ENCODE results near the gene BCL2L15. TPM values are rescaled to one million over a fixed set of nuclear protein-coding genes. Genes with fewer than 3 reads are reported as not detected.

The BCL2L15 gene
- 1 to 10 TPM; 1.2 to 5.8 (median 1.7) TPM for total RNA-seq
- 3.5 TPM for total RNA-seq (2013)
- total RNA-seq = 0.53 to 3.4 (median 1.7) reads per million in 29 experiments

GRCh38 chr1:113887402-113888175, at the start of gene BCL2L15:
Gene BCL2L15, minus strand, starts transcription at chr1:113887581. Its CDS starts 206 bp downstream, at chr1:113887375.
- no peaks in the 10 kb centered on the region for H3K9me3 ChIP-seq
- 75% methylated on average over 1 of the region's 6 CpGs for WGBS (ENCODE audit: insufficient coverage)

GRCh38 chr1:113937146-113937545, 49.8 kb upstream of the BCL2L15 start:
- no peak overlapping the region for H3K27ac ChIP-seq (ENCODE audit: low read length)

More at GRCh38 chr1:113887402-113888175, at the start of gene BCL2L15:
- Mint-ChIP-seq H3K9me3 (no peaks in the 10 kb centered on the region), H3K4me1 (peaks cover 16 to 37% (median 21%) of the 10 kb centered on the region in 3 donors), H3K27me3 (no peaks in the 10 kb centered on the region), H3K36me3 (peaks cover 6% of the 10 kb centered on the region), H3K27ac (peak within 1 kb of the TSS; percentile 44 to 76), H3K4me3 (peak within 1 kb of the TSS in 1 of 3 donors; percentile 74)
- Histone ChIP-seq H3K27me3 (replicated peaks in 1 of 2; ENCODE audit: control insufficient read depth in 2 of 2, extremely low read depth in 1 of 2, insufficient read depth in 2 of 2, low read length in 1 of 2) (no peaks in the 10 kb centered on the region), H3K27ac (ENCODE audit: low read length) (no peak within 1 kb of the TSS), H3K36me3 (ENCODE audit: control insufficient read depth in 2 of 2, extremely low read depth in 1 of 2, insufficient read depth in 1 of 2, low read length in 1 of 2) (peaks cover 0 to 6% of the 10 kb centered on the region in 2 donors), H3K4me1 (ENCODE audit: control insufficient read depth in 1 of 2, extremely low read depth in 1 of 2, insufficient read depth in 2 of 2, low read length in 2 of 2) (peaks cover 2 to 6% of the 10 kb centered on the region in 2 experiments), H3K4me3 (ENCODE audit: control insufficient read depth in 1 of 2, extremely low read depth in 1 of 2, low read length in 1 of 2) (no peak within 1 kb of the TSS)
- ChIA-PET POLR2A (no interaction called here), CTCF (no interaction called here)
- DNase-seq (no peak), ATAC-seq (replicated peaks in 1 of 4) (peak in 1 of 4 experiments; percentile 33)

GRCh38 chr1:113935970-113936369, 48.6 kb upstream of the BCL2L15 start:
- Histone ChIP-seq H3K27ac (ENCODE audit: low read length) (peak overlapping the region; percentile 54), H3K27me3 (replicated peaks in 1 of 2; ENCODE audit: control insufficient read depth in 2 of 2, extremely low read depth in 1 of 2, insufficient read depth in 2 of 2, low read length in 1 of 2) (no peaks in the 10 kb centered on the region), H3K9me3 (no peaks in the 10 kb centered on the region), H3K4me1 (ENCODE audit: control insufficient read depth in 1 of 2, extremely low read depth in 1 of 2, insufficient read depth in 2 of 2, low read length in 2 of 2) (peaks cover 59 to 74% of the 10 kb centered on the region in 2 experiments), H3K36me3 (ENCODE audit: control insufficient read depth in 2 of 2, extremely low read depth in 1 of 2, insufficient read depth in 1 of 2, low read length in 1 of 2) (peaks cover under 1 to 2% of the 10 kb centered on the region in 2 donors), H3K4me3 (ENCODE audit: control insufficient read depth in 1 of 2, extremely low read depth in 1 of 2, low read length in 1 of 2) (no peak overlapping the region)
- CTCF ChIA-PET = interaction anchor here in 1 of 2 donors (0.7 to 2.1 kb wide), 2 partner anchors 11 to 68 kb away, joined by 3 to 9 read pairs; no protein-coding TSS in a partner anchor
- peak in 2 of 35 experiments; percentile 16 to 40 for DNase-seq
- Mint-ChIP-seq H3K4me1 (peaks cover 93 to 95% (median 95%) of the 10 kb centered on the region in 3 donors), H3K27ac (peak overlapping the region; percentile 72 to 76), H3K27me3 (no peaks in the 10 kb centered on the region), H3K9me3 (no peaks in the 10 kb centered on the region), H3K36me3 (peaks cover 30% of the 10 kb centered on the region), H3K4me3 (peak overlapping the region in 1 of 3 donors; percentile 27)
- ATAC-seq (replicated peaks in 1 of 4) = no peak
- WGBS (ENCODE audit: insufficient coverage) = no CpG with 5 or more reads among the region's 1 CpG
- POLR2A ChIA-PET = interaction anchor here (1.0 to 9.2 kb wide), 3 partner anchors 10 to 100 kb away, joined by 3 to 221 read pairs (median 20); no protein-coding TSS in a partner anchor

More at GRCh38 chr1:113937146-113937545, 49.8 kb upstream of the BCL2L15 start:
- Mint-ChIP-seq H3K27ac (peak overlapping the region; percentile 88 to 90), H3K4me1 (peaks cover 88 to 92% (median 90%) of the 10 kb centered on the region in 3 donors), H3K9me3 (no peaks in the 10 kb centered on the region), H3K4me3 (peak overlapping the region; percentile 39 to 90 (median 53)), H3K36me3 (peaks cover 35% of the 10 kb centered on the region), H3K27me3 (no peaks in the 10 kb centered on the region)
- Histone ChIP-seq H3K27me3 (replicated peaks in 1 of 2; ENCODE audit: control insufficient read depth in 2 of 2, extremely low read depth in 1 of 2, insufficient read depth in 2 of 2, low read length in 1 of 2) (no peaks in the 10 kb centered on the region), H3K9me3 (no peaks in the 10 kb centered on the region), H3K4me3 (ENCODE audit: control insufficient read depth in 1 of 2, extremely low read depth in 1 of 2, low read length in 1 of 2) (no peak overlapping the region), H3K36me3 (ENCODE audit: control insufficient read depth in 2 of 2, extremely low read depth in 1 of 2, insufficient read depth in 1 of 2, low read length in 1 of 2) (peaks cover 4 to 10% of the 10 kb centered on the region in 2 donors), H3K4me1 (ENCODE audit: control insufficient read depth in 1 of 2, extremely low read depth in 1 of 2, insufficient read depth in 2 of 2, low read length in 2 of 2) (peaks cover 65 to 73% of the 10 kb centered on the region in 2 experiments)
- ChIA-PET POLR2A (interaction anchor here (0.8 to 9.2 kb wide), 2 partner anchors 10 to 68 kb away, joined by 3 to 221 read pairs; no protein-coding TSS in a partner anchor), CTCF (interaction anchor here in 1 of 2 donors (0.6 to 1.4 kb wide), 3 partner anchors 9 to 26 kb away, joined by 3 to 6 read pairs (median 3); no protein-coding TSS in a partner anchor)
- DNase-seq (peak in 1 of 35 experiments; percentile 33), ATAC-seq (replicated peaks in 1 of 4) (peak in 3 of 4 experiments; percentile 24 to 39 (median 24))
- no CpG with 5 or more reads among the region's 1 CpG for WGBS (ENCODE audit: insufficient coverage)

- H3K4me3 Mint-ChIP-seq = peak overlapping the region in 1 of 3 donors; percentile 27
- peak overlapping the region; percentile 72 to 76 for H3K27ac Mint-ChIP-seq
- no peak overlapping the region for H3K4me3 ChIP-seq (ENCODE audit: control insufficient read depth in 1 of 2, extremely low read depth in 1 of 2, low read length in 1 of 2)
- ATAC-seq (replicated peaks in 1 of 4) (no peak), DNase-seq (no peak)
- POLR2A ChIA-PET = interaction anchor here (0.6 to 9.2 kb wide), 14 partner anchors 8 to 1581 kb away, joined by 3 to 221 read pairs (median 7); no protein-coding TSS in a partner anchor
- H3K27ac ChIP-seq (ENCODE audit: low read length) = peak overlapping the region; percentile 54
- H3K4me1 Mint-ChIP-seq = peaks cover 93 to 95% (median 94%) of the 10 kb centered on the region in 3 donors
- 88% methylated on average over 1 of the region's 1 CpG for WGBS (ENCODE audit: insufficient coverage)
- H3K4me1 ChIP-seq (ENCODE audit: control insufficient read depth in 1 of 2, extremely low read depth in 1 of 2, insufficient read depth in 2 of 2, low read length in 2 of 2) = peaks cover 57 to 70% of the 10 kb centered on the region in 2 experiments
- CTCF ChIA-PET = interaction anchor here (0.6 to 2.1 kb wide), 7 partner anchors 9 to 1227 kb away, joined by 3 to 9 read pairs (median 3); no protein-coding TSS in a partner anchor
- no peaks in the 10 kb centered on the region for H3K9me3 ChIP-seq
- H3K9me3 Mint-ChIP-seq = no peaks in the 10 kb centered on the region
- no peaks in the 10 kb centered on the region for H3K27me3 Mint-ChIP-seq
- no peaks in the 10 kb centered on the region for H3K36me3 ChIP-seq (ENCODE audit: control insufficient read depth in 2 of 2, extremely low read depth in 1 of 2, insufficient read depth in 1 of 2, low read length in 1 of 2)
- peaks cover 22% of the 10 kb centered on the region for H3K36me3 Mint-ChIP-seq
- H3K27me3 ChIP-seq (replicated peaks in 1 of 2; ENCODE audit: control insufficient read depth in 2 of 2, extremely low read depth in 1 of 2, insufficient read depth in 2 of 2, low read length in 1 of 2) = no peaks in the 10 kb centered on the region
Measured at GRCh38 chr1:113935176-113935575, 47.8 kb upstream of the BCL2L15 start.

GRCh38 chr1:113934511-113935055, 47.2 kb upstream of the BCL2L15 start:
- H3K36me3 Mint-ChIP-seq = peaks cover 22% of the 10 kb centered on the region
- DNase-seq = no peak
- POLR2A ChIA-PET = interaction anchor here (0.6 to 9.2 kb wide), 14 partner anchors 8 to 1580 kb away, joined by 3 to 221 read pairs (median 7); no protein-coding TSS in a partner anchor

More at GRCh38 chr1:113934511-113935055, 47.2 kb upstream of the BCL2L15 start:
- Histone ChIP-seq H3K36me3 (ENCODE audit: control insufficient read depth in 2 of 2, extremely low read depth in 1 of 2, insufficient read depth in 1 of 2, low read length in 1 of 2) (no peaks in the 10 kb centered on the region), H3K27me3 (replicated peaks in 1 of 2; ENCODE audit: control insufficient read depth in 2 of 2, extremely low read depth in 1 of 2, insufficient read depth in 2 of 2, low read length in 1 of 2) (no peaks in the 10 kb centered on the region), H3K27ac (ENCODE audit: low read length) (peak overlapping the region; percentile 95), H3K9me3 (no peaks in the 10 kb centered on the region), H3K4me3 (ENCODE audit: control insufficient read depth in 1 of 2, extremely low read depth in 1 of 2, low read length in 1 of 2) (no peak overlapping the region), H3K4me1 (ENCODE audit: control insufficient read depth in 1 of 2, extremely low read depth in 1 of 2, insufficient read depth in 2 of 2, low read length in 2 of 2) (peaks cover 52 to 64% of the 10 kb centered on the region in 2 experiments)
- CTCF ChIA-PET = interaction anchor here (0.6 to 2.4 kb wide), 9 partner anchors 10 to 1226 kb away, joined by 3 to 9 read pairs (median 3); no protein-coding TSS in a partner anchor
- peak overlapping the region; percentile 94 to 99 for H3K27ac Mint-ChIP-seq
- H3K9me3 Mint-ChIP-seq = no peaks in the 10 kb centered on the region
- WGBS (ENCODE audit: insufficient coverage) = 50% methylated on average over 4 of the region's 5 CpGs
- peaks cover 88 to 91% (median 89%) of the 10 kb centered on the region in 3 donors for H3K4me1 Mint-ChIP-seq
- peak overlapping the region; percentile 22 to 91 (median 89) for H3K4me3 Mint-ChIP-seq
- no peaks in the 10 kb centered on the region for H3K27me3 Mint-ChIP-seq
- no peak for ATAC-seq (replicated peaks in 1 of 4)

All from T-cell (primary cell).